HepG2 (cell line): ENCODE data around the gene PLVAP. TPM values are rescaled to one million over a fixed set of nuclear protein-coding genes. Genes with fewer than 3 reads are reported as not detected.

Experiments
- ATAC-seq: fragments of 200-7000 bp; cut with Tn5 transposase; 3 replicates; pipeline ENCODE4 v1.9.1; 2020; ENCODE audit warnings: mild to moderate bottlenecking, moderate library complexity
- BruUV-seq: library from RNA; stranded (reverse); fragments of 400-500 nt; replicated peaks from 2 replicates; lab custom pipeline; 2021; lab: Mats Ljungman, UMichigan
- CTCF ChIA-PET: fragments of 300-600 bp; formaldehyde crosslinking; extraction: SDS; loops from one replicate; lab custom pipeline; 2021; ENCODE audit warnings: low total read pairs, inconsistent platforms, low intra/inter-chr PET ratio; lab: Yijun Ruan, JAX
- POLR2A ChIA-PET: fragments of 350-600 bp; sonication (Branson Sonifier 250); formaldehyde crosslinking; loops from one replicate; lab custom pipeline; 2020; ENCODE audit warnings: antibody characterized with exemption, inconsistent platforms; lab: Yijun Ruan, JAX
- DNase-seq: peaks from one replicate; pipeline ENCODE4 v3.0.0-alpha.2; 2015; ENCODE audit warnings: low spot score
- FAIRE-seq: peaks from 3 replicates; lab custom pipeline; 2011; peaks lifted over from hg19 to GRCh38; lab: Jason Lieb, UNC
- H2AFZ ChIP-seq: one replicate; pipeline ENCODE4 v1.6.1; 2011; ENCODE audit warnings: low read length, inconsistent platforms
- H3K27ac ChIP-seq: fragments of 300-600 bp; 3 replicates; pipeline ENCODE4 v1.8.0; 2011; ENCODE audit warnings: mixed run types, mild to moderate bottlenecking, mixed read lengths, low read length, inconsistent platforms; ENCODE audit not compliant: insufficient read depth; ENCODE audit errors: extremely low read length
- H3K27me3 ChIP-seq, 2 experiments: fragments of 200-600 bp in 1 of 2; 2 replicates in 1 of 2; 3 replicates in 1 of 2; pipeline versions ENCODE4 v1.6.0 to v1.8.0; 2011; ENCODE audit warnings: low read length in 2 of 2, mild to moderate bottlenecking in 2 of 2, moderate library complexity in 2 of 2, inconsistent platforms in 1 of 2; ENCODE audit not compliant: insufficient read depth in 2 of 2, control insufficient read depth in 1 of 2
- H3K36me3 ChIP-seq, 2 experiments: fragments of 200-600 bp in 1 of 2; replicated peaks in 1 of 2; 2 replicates in 1 of 2; 3 replicates in 1 of 2; pipeline versions ENCODE4 v1.5.1 to v1.8.0; 2011; ENCODE audit warnings: low read length in 2 of 2, inconsistent platforms in 1 of 2; ENCODE audit not compliant: insufficient read depth in 2 of 2, control insufficient read depth in 1 of 2
- H3K4me1 ChIP-seq: 2 replicates; pipeline ENCODE4 v1.5.1; 2012; ENCODE audit warnings: low read length, inconsistent platforms; ENCODE audit not compliant: insufficient read depth
- H3K4me2 ChIP-seq: 2 replicates; pipeline ENCODE4 v1.6.0; 2011; ENCODE audit warnings: low read depth, low read length, inconsistent platforms
- H3K4me3 ChIP-seq, 3 experiments: fragments of 200-600 bp in 1 of 3; sonication (generic), shearing (Covaris generic) in 1 of 3; replicated peaks in 1 of 3; 2 replicates each; pipeline ENCODE4 v1.5.1; 2011 to 2016; ENCODE audit warnings: low read length in 3 of 3, inconsistent platforms in 2 of 3, low read depth in 2 of 3, mild to moderate bottlenecking in 2 of 3, control low read depth in 1 of 3, mixed read lengths in 1 of 3; ENCODE audit not compliant: insufficient read depth in 1 of 3
- H3K79me2 ChIP-seq: one replicate; pipeline ENCODE4 v1.6.1; 2011; ENCODE audit warnings: low read length, inconsistent platforms; ENCODE audit not compliant: insufficient read depth
- H3K9ac ChIP-seq: 2 replicates; pipeline ENCODE4 v1.6.0; 2011; ENCODE audit warnings: mild to moderate bottlenecking, low read depth, low read length, inconsistent platforms; ENCODE audit not compliant: insufficient read depth
- H3K9me3 ChIP-seq: 2 replicates; pipeline ENCODE4 v1.5.1; 2012; ENCODE audit warnings: mild to moderate bottlenecking, low read length
- H4K20me1 ChIP-seq: 2 replicates; pipeline ENCODE4 v1.6.0; 2011; ENCODE audit warnings: inconsistent platforms, mild to moderate bottlenecking, low read length, moderate library complexity; ENCODE audit not compliant: insufficient read depth
- ARNT2 ChIP-seq: sonication (generic); formaldehyde crosslinking; IDR thresholded peaks from 2 replicates; pipeline ENCODE4 v1.8.0; 2022; ENCODE audit warnings: mild to moderate bottlenecking, low read depth, missing genetic modification reagents, moderate library complexity
- CREB3 ChIP-seq: sonication (generic); formaldehyde crosslinking; IDR thresholded peaks from 2 replicates; pipeline ENCODE4 v1.5.0; 2020; ENCODE audit warnings: missing genetic modification reagents
- CREBL2 ChIP-seq: sonication (generic); formaldehyde crosslinking; IDR thresholded peaks from 2 replicates; pipeline ENCODE4 v1.8.1; 2023; ENCODE audit warnings: missing genetic modification reagents, mild to moderate bottlenecking, borderline replicate concordance
- NFYB ChIP-seq: sonication (generic); formaldehyde crosslinking; IDR thresholded peaks from 2 replicates; pipeline ENCODE4 v1.4.0; 2020; ENCODE audit warnings: missing genetic modification reagents
- POGZ ChIP-seq: sonication (generic); formaldehyde crosslinking; IDR thresholded peaks from 2 replicates; pipeline ENCODE4 v1.4.0; 2020; ENCODE audit warnings: mild to moderate bottlenecking, missing genetic modification reagents
- RCOR2 ChIP-seq: IDR thresholded peaks from 2 replicates; pipeline ENCODE4 v1.6.1; 2016; ENCODE audit warnings: missing biosample characterization, missing genetic modification reagents
- SP5 ChIP-seq: IDR thresholded peaks from 2 replicates; pipeline ENCODE4 v1.6.1; 2016; ENCODE audit warnings: low read depth, borderline replicate concordance
- TRIM22 ChIP-seq: fragments of 450-650 bp; IDR thresholded peaks from 2 replicates; pipeline ENCODE4 v1.6.1; 2017
- ZFX ChIP-seq: sonication (generic); formaldehyde crosslinking; IDR thresholded peaks from 2 replicates; pipeline ENCODE4 v1.4.0; 2020; ENCODE audit warnings: mild to moderate bottlenecking, low read depth, missing genetic modification reagents, moderate library complexity
- ZNF281 ChIP-seq: sonication (generic); formaldehyde crosslinking; IDR thresholded peaks from 2 replicates; pipeline ENCODE4 v1.4.0; 2020; ENCODE audit warnings: missing genetic modification reagents, borderline replicate concordance
- ZNF574 ChIP-seq: sonication (generic); formaldehyde crosslinking; IDR thresholded peaks from 2 replicates; pipeline ENCODE4 v1.4.0; 2020; ENCODE audit warnings: missing genetic modification reagents
- WGBS: methylation state at CpG from one replicate; pipeline ENCODE4 v1.1.6; 2017; ENCODE audit warnings: low lambda C conversion rate; 5-methylcytosine and 5-hydroxymethylcytosine counted together
- in situ Hi-C: cut with HindIII; loops from 2 replicates; pipeline ENCODE4 v1.10.0; 2017; ENCODE audit warnings: low pct_unique_long_range_greater_than_20kb; ENCODE audit not compliant: extremely low pct_ligation_motif_present
- intact Hi-C: fragments of 100-400 bp; cut with micrococcal nuclease; formaldehyde crosslinking; loops from one replicate; pipeline ENCODE4 v1.10.0; 2022; ENCODE audit not compliant: unreplicated experiment
- polyA plus RNA-seq, 8 experiments: library from polyadenylated mRNA; depleted of rRNA in 3 of 8; stranded (reverse) in 7 of 8; unstranded in 1 of 8; fragments of >200 nt; fragmentation: Illumina TruSeq in 4 of 8; extraction: Trizol in 4 of 8; gene quantifications; 2 replicates each; pipeline versions ENCODE4 v1.2.1 to v1.2.3, GENCODE V29; 2011 to 2016; ENCODE audit warnings: low read depth in 4 of 8, missing spikeins in 1 of 8, mixed read lengths in 1 of 8; ENCODE audit not compliant: insufficient read depth in 1 of 8
- total RNA-seq, 5 experiments: library from RNA; depleted of rRNA; stranded (reverse); fragments of >200 nt; fragmentation: Illumina TruSeq; extraction: Trizol; gene quantifications; 2 replicates each; pipeline ENCODE4 v1.2.3, GENCODE V29; 2016; ENCODE audit warnings: low read depth in 1 of 5

PLVAP gene
- total and polyA plus RNA-seq, 2 of the 13 experiments (the other 11 are each of a cell fraction or from before 2014, with no cell fraction given): 0.26 TPM; not detected in 1

GRCh38 chr19:17333611-17334413 lies 43.3 kb downstream of the PLVAP start:
- no peak for FAIRE-seq
- ATAC-seq: no peak
- POLR2A ChIA-PET: interaction anchor here (1.0 to 3.7 kb wide), 10 partner anchors 16 to 525 kb away, joined by 3 to 37 read pairs (median 5); partner anchors contain the start of genes BABAM1, DDA1, MVB12A and RPL18A
- BruUV-seq: no TSS peak
- Histone ChIP-seq H3K27ac (peak overlapping the region; percentile 68), H3K36me3 (0 out of 5 replicates have a peak, but pooled peaks cover 0 to 2% of the 10 kb centered on the region in 2 experiments), H3K4me2 (peak overlapping the region; percentile 91), H3K4me3 (peak overlapping the region; percentile 70 to 91 (median 77)), H3K79me2 (peaks cover 7% of the 10 kb centered on the region), H3K9me3 (no peaks in the 10 kb centered on the region), H4K20me1 (no peaks in the 10 kb centered on the region), H3K27me3 (no peaks in the 10 kb centered on the region; a peak in 1 of 5 replicates), H3K4me1 (peaks cover 48% of the 10 kb centered on the region), H2AFZ (no peak overlapping the region), H3K9ac (peak overlapping the region; percentile 82)
- in situ Hi-C loops (no loop called here), intact Hi-C loops (no loop called here)
- WGBS: 41% methylated on average over 33 of the region's 52 CpGs
- no peak for DNase-seq
- CTCF ChIA-PET: no interaction called here
- 0 out of 2 replicates have a peak, but pooled peaks have one; percentile 43 for TF ChIP-seq RCOR2 (CRISPR knock-in tag)
- no peak for TF ChIP-seq ZFX
- no peak for TF ChIP-seq CREBL2 (CRISPR knock-in tag)
- peak; percentile 58; the same call in 1 of the 2 replicates for TF ChIP-seq ZNF281
- TF ChIP-seq ZNF574 (CRISPR knock-in tag): peak; percentile 76
- 0 out of 2 replicates have a peak, but pooled peaks have one; percentile 6 for TF ChIP-seq ARNT2
- no peak for TF ChIP-seq NFYB (CRISPR knock-in tag)
- no peak for TF ChIP-seq POGZ (CRISPR knock-in tag)
- TF ChIP-seq TRIM22: no peak
- 0 out of 2 replicates have a peak, but pooled peaks have one; percentile 60 for TF ChIP-seq CREB3 (CRISPR knock-in tag)
- peak; percentile 81 for TF ChIP-seq SP5
